Stomach (tissue), 4 donors: Measurements from ENCODE around the gene INTS7.

Experiments used
- CTCF ChIP-seq, 7 experiments: fragments of 450-650 bp in 4 of 7; fragments of 200-600 bp in 3 of 7; sonication (generic) in 3 of 7; IDR thresholded peaks; one replicate each; pipeline ENCODE4 v1.5.1; 2016 to 2019; ENCODE audit warnings: antibody characterized with exemption in 7 of 7, control low read depth in 2 of 7, mild to moderate bottlenecking in 1 of 7
- POLR2A ChIP-seq, 4 donors: fragments of 450-650 bp; IDR thresholded peaks; one replicate each; pipeline ENCODE4 v1.6.1; 2016; ENCODE audit warnings: antibody characterized with exemption in 4 of 4, control low read depth in 2 of 4, mild to moderate bottlenecking in 1 of 4, moderate library complexity in 1 of 4

GRCh38 chr1:211918843-211919414 lies 116.4 kb downstream of the INTS7 start:
- TF ChIP-seq CTCF (IDR thresholded peaks at IDR 0.05), result no peak
- no peak for TF ChIP-seq POLR2A (IDR thresholded peaks at IDR 0.05)
